ENCODE data around the gene RAPGEF4.
A peak's percentile ranks its signal among the peaks of the same experiment; 100 is the strongest.

The RAPGEF4 gene

DNA sequence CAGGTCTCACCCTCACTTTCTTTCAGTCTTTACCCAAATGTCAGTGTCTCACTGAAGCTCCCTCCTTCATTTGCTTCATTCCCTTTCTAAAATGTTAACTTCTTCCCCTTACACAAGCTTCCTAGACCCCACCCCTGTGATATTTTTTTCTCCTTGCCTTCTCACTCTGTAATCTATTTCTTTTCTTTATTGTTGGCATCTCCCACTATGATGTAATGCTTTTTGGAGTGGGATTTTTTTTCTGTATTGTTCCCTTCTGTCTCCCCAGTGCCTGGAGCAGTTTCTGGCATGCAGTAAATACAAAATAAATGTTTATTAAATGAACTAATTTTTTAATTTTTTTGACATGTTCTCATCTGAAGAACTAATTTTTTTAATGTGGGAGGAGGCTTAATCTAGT, 284.1 kb downstream of the RAPGEF4 start:
- no peak for DNase-seq (ENCODE audit: low read depth)
- H3K4me3 ChIP-seq (replicated peaks; ENCODE audit: low read depth, low read length) = no peak overlapping the region
- TF ChIP-seq, protein P1, sequence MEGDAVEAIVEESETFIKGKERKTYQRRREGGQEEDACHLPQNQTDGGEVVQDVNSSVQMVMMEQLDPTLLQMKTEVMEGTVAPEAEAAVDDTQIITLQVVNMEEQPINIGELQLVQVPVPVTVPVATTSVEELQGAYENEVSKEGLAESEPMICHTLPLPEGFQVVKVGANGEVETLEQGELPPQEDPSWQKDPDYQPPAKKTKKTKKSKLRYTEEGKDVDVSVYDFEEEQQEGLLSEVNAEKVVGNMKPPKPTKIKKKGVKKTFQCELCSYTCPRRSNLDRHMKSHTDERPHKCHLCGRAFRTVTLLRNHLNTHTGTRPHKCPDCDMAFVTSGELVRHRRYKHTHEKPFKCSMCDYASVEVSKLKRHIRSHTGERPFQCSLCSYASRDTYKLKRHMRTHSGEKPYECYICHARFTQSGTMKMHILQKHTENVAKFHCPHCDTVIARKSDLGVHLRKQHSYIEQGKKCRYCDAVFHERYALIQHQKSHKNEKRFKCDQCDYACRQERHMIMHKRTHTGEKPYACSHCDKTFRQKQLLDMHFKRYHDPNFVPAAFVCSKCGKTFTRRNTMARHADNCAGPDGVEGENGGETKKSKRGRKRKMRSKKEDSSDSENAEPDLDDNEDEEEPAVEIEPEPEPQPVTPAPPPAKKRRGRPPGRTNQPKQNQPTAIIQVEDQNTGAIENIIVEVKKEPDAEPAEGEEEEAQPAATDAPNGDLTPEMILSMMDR (IDR thresholded peaks at IDR 0.05; ENCODE audit: low read length, missing control alignments) = no peak

DNA sequence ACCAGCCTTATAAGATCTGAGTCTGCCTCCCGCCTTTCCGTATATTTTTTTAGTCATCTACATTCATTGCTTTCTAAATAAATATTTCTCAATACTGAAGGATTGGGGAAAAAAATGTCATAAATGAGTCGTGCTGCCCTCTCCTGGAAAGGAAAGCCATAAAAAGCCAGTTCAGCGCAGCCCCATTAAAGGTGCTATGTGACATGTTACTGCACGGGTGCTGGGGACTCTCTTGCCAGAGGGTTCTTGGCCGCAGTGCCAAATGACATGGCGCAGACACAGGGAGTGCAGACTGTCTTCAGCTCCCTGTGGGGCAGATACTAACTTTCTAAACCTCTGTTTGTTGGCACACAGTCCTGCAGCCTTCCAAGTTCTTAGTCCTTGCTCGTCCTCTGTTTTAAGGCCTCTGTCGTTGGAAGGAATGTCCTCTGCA, 286.3 kb downstream of the RAPGEF4 start:
- peak; percentile 51 for DNase-seq (ENCODE audit: low read depth)

DNA sequence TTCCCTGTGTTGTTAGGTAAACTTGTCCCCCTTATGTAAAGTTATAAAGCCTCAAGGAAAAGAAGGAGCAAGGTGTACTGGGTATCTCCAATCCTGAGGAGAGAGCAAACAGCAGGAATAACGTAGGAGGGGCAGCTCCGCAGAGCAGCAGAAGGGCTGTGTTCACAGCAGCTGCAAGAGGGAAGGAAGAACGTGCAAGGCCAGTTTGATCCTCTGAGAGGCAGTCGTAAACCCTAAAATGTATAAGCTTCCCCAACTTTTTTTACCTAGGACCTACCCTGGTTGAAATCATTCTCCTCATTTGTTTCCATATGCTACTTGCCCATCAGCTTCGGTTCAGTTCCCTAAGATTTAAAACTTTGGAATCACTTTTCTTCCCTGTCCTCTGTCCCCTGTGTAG, 288.1 kb downstream of the RAPGEF4 start:
- H3K4me3 ChIP-seq (replicated peaks; ENCODE audit: low read depth, low read length) = no peak overlapping the region
- TF ChIP-seq, protein P1 (IDR thresholded peaks at IDR 0.05; ENCODE audit: low read length, missing control alignments) = no peak
- no peak for DNase-seq (ENCODE audit: low read depth)

More for the DNA sequence above, 286.3 kb downstream of the RAPGEF4 start:
- TF ChIP-seq, protein P1 (IDR thresholded peaks at IDR 0.05; ENCODE audit: low read length, missing control alignments) = peak; percentile 49
- H3K4me3 ChIP-seq (replicated peaks; ENCODE audit: low read depth, low read length) = no peak overlapping the region

DNA sequence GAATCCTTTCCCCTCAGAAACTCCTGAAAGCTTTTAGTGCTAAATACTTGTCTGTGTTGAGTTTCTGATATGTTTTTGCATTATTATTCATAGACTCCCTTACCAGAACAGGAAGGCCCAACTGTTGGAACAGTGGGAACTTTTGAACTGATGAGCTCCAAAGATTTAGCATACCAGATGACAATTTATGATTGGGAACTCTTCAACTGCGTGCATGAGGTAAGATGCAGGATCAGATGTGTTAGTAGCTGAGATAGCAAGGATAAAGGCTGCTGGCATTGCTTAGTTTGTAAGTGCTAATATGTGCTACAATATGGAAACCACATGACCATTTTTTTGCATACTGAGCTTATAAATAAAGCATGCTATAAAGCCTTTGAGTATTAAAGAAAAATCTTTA, 290.8 kb downstream of the RAPGEF4 start:
- no peak for DNase-seq (ENCODE audit: low read depth)
- TF ChIP-seq, protein P1 (IDR thresholded peaks at IDR 0.05; ENCODE audit: low read length, missing control alignments) = no peak
- no peak overlapping the region for H3K4me3 ChIP-seq (replicated peaks; ENCODE audit: low read depth, low read length)

DNA sequence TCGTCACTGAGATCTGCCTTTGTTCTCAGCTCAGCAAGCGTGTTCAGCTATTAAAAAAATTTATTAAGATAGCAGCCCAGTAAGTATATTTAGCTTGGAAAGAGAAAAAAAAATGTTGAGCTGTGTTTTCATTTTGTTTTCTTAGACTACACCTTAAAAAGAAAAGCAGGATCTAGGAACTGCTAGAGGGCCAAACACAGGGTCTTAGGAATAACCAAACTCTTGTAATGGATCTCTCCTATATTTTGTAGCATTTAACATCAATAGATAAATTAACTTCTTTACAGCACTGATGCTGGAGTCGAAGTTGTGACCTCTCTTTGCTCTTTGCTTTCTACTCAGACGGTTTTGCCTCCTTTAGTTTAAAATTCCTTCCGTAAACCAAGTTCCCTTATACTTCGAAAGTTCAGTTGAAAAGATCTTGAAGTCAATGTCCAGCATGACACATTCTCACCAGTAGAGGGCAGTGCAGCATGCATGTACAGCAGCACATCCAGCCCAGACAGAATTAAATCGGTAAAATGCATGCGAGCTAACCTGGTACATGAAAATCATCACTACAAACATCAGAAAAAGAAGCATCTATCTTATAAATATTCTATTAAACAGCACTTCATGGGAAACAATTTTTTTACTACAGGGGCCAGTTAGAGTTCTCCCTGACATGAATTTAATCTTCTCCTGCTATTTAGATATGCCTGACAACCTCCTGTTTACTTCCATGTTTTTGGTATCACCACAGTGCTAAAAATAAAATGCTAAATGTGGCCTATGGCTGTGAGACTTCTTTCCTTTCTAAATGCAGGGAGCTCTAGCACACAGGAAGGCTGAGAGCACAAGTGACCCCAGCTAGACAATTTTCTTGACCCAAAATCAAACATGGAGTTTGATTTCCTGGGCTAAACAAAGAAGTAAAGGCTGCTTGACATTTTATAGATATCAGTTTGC, 291.8 kb downstream of the RAPGEF4 start:
- no peak overlapping the region for H3K4me3 ChIP-seq (replicated peaks; ENCODE audit: low read depth, low read length)
- peak; percentile 96 for DNase-seq (ENCODE audit: low read depth)
- TF ChIP-seq, protein P1 (IDR thresholded peaks at IDR 0.05; ENCODE audit: low read length, missing control alignments) = peak; percentile 95

DNA sequence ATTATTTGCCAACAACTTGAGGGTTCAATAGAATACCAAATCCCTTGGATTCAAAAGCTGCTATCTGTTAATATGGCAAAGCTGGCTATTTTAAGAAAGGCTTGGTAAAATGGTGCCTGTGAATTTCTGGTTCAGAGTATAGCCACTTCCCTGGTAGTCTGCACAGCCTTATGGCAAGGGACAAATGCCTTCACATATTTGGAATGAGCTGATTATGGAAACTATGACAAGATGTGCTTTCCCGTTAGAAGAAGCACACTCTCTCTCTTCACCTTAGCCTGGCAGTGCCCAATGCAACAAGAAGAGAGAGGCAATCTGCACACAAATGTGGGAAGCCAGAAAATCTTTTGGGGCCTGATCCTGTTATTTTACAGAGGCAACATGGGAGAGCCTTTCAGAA, 292.5 kb downstream of the RAPGEF4 start:
- TF ChIP-seq, protein P1 (IDR thresholded peaks at IDR 0.05; ENCODE audit: low read length, missing control alignments) = no peak
- DNase-seq (ENCODE audit: low read depth) = no peak
- no peak overlapping the region for H3K4me3 ChIP-seq (replicated peaks; ENCODE audit: low read depth, low read length)
